ENCODE data around the gene RPS18. TPM values are rescaled to one million over a fixed set of nuclear protein-coding genes. Genes with fewer than 3 reads are reported as not detected.

Gene RPS18
- total and polyA plus RNA-seq, 8 donors = 1,052 to 3,510 (median 2,017) TPM

- H3K4me1 ChIP-seq = peaks cover 0 to 11% (median 0%) of the 10 kb centered on the region in 3 donors
Observed at GRCh38 chr6:33304216-33304615, 32.3 kb downstream of the RPS18 start.

GRCh38 chr6:33305052-33305451 lies 33.2 kb downstream of the RPS18 start:
- Histone ChIP-seq H3K9me3 (no peaks in the 10 kb centered on the region), H3K27me3 (no peaks in the 10 kb centered on the region), H3K36me3 (peaks cover 0 to 9% (median 0%) of the 10 kb centered on the region in 3 donors), H3K27ac (no peak overlapping the region), H3K4me1 (peaks cover 0 to 9% (median 0%) of the 10 kb centered on the region in 3 donors), H3K4me3 (no peak overlapping the region)
- TF ChIP-seq CTCF (IDR thresholded peaks at IDR 0.05) = no peak
- ATAC-seq (no peak), DNase-seq (peak in 2 of 6 donors; percentile 39 to 64), FAIRE-seq (no peak)
- WGBS, 2 donors = 56 to 61% methylated on average over 8 of the region's 8 CpGs
- intact Hi-C loops (cut with DNase I) = no loop called here

More at GRCh38 chr6:33304216-33304615, 32.3 kb downstream of the RPS18 start:
- ATAC-seq (no peak), FAIRE-seq (no peak), DNase-seq (peak in 1 of 6 donors; percentile 63)
- no peaks in the 10 kb centered on the region for H3K9me3 ChIP-seq
- H3K27ac ChIP-seq = no peak overlapping the region
- H3K36me3 ChIP-seq = peaks cover 0 to 9% (median 0%) of the 10 kb centered on the region in 3 donors
- H3K27me3 ChIP-seq = no peaks in the 10 kb centered on the region
- no peak overlapping the region for H3K4me3 ChIP-seq
- intact Hi-C loops (cut with DNase I) = no loop called here
- WGBS, 2 donors = 85% methylated on average over 16 of the region's 16 CpGs
- TF ChIP-seq CTCF (IDR thresholded peaks at IDR 0.05) = no peak

GRCh38 chr6:33306356-33306755 lies 34.5 kb downstream of the RPS18 start:
- intact Hi-C loops (cut with DNase I) = no loop called here
- Histone ChIP-seq H3K27ac (no peak overlapping the region), H3K36me3 (peaks cover 0 to 9% (median 0%) of the 10 kb centered on the region in 3 donors), H3K9me3 (no peaks in the 10 kb centered on the region), H3K27me3 (no peaks in the 10 kb centered on the region), H3K4me3 (no peak overlapping the region), H3K4me1 (peaks cover 0 to 7% (median 0%) of the 10 kb centered on the region in 3 donors)
- FAIRE-seq = no peak
- no peak for DNase-seq
- WGBS, 2 donors = 84 to 95% methylated on average over 4 of the region's 4 CpGs
- no peak for ATAC-seq
- TF ChIP-seq CTCF (IDR thresholded peaks at IDR 0.05) = no peak

- DNase-seq (peak; percentile 74 to 92 (median 80)), ATAC-seq (peak; percentile 57 to 75 (median 70)), FAIRE-seq (no peak)
- no peaks in the 10 kb centered on the region for H3K9me3 ChIP-seq
- H3K4me3 ChIP-seq = peak overlapping the region; percentile 65 to 89 (median 82)
- intact Hi-C loops (cut with DNase I) = no loop called here
- peak overlapping the region; percentile 80 to 97 (median 92) for H3K27ac ChIP-seq
- H3K27me3 ChIP-seq = no peaks in the 10 kb centered on the region
- WGBS, 2 donors = 1 to 3% methylated on average over 29 of the region's 29 CpGs
- no peaks in the 10 kb centered on the region for H3K36me3 ChIP-seq
- no peak for TF ChIP-seq CTCF (IDR thresholded peaks at IDR 0.05)
- H3K4me1 ChIP-seq = peaks cover 6 to 32% (median 10%) of the 10 kb centered on the region in 3 donors
Observed at GRCh38 chr6:33312361-33313104, 40.7 kb downstream of the RPS18 start.
